ENCODE data around the gene THRSP. TPM values are rescaled to one million over a fixed set of nuclear protein-coding genes. Genes with fewer than 3 reads are reported as not detected.

Gene THRSP
- total and polyA plus RNA-seq, 2 donors (not counting 1 experiment from before 2014, with no cell fraction given) = under 0.01 to 0.19 TPM

- peak overlapping the region; percentile 71 for H3K4me2 ChIP-seq (ENCODE audit: extremely low read depth, insufficient read depth, low read length)
- no peaks in the 10 kb centered on the region for H4K20me1 ChIP-seq (ENCODE audit: control insufficient read depth, extremely low read depth, insufficient read depth, low read length)
- no peak for TF ChIP-seq EZH2 (IDR thresholded peaks at IDR 0.05; ENCODE audit: low read length, missing control alignments)
- TF ChIP-seq, protein P1, sequence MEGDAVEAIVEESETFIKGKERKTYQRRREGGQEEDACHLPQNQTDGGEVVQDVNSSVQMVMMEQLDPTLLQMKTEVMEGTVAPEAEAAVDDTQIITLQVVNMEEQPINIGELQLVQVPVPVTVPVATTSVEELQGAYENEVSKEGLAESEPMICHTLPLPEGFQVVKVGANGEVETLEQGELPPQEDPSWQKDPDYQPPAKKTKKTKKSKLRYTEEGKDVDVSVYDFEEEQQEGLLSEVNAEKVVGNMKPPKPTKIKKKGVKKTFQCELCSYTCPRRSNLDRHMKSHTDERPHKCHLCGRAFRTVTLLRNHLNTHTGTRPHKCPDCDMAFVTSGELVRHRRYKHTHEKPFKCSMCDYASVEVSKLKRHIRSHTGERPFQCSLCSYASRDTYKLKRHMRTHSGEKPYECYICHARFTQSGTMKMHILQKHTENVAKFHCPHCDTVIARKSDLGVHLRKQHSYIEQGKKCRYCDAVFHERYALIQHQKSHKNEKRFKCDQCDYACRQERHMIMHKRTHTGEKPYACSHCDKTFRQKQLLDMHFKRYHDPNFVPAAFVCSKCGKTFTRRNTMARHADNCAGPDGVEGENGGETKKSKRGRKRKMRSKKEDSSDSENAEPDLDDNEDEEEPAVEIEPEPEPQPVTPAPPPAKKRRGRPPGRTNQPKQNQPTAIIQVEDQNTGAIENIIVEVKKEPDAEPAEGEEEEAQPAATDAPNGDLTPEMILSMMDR (conservative IDR thresholded peaks at IDR 0.05 in 1 of 2, IDR thresholded peaks at IDR 0.05 in 1 of 2; ENCODE audit: low read depth in 1 of 2, low read length in 2 of 2) = no peak
- H3K4me3 ChIP-seq (replicated peaks in 1 of 4; ENCODE audit: control extremely low read depth in 1 of 4, insufficient read depth in 1 of 4, low read depth in 3 of 4, low read length in 4 of 4) = peak overlapping the region; percentile 79 to 99 (median 93)
- peak overlapping the region; percentile 83 for H2AFZ ChIP-seq (ENCODE audit: low read length)
- peaks cover 43% of the 10 kb centered on the region for H3K79me2 ChIP-seq (ENCODE audit: control insufficient read depth, insufficient read depth, low read length)
- H3K9me3 ChIP-seq (ENCODE audit: control insufficient read depth, insufficient read depth, low read depth, low read length) = no peaks in the 10 kb centered on the region
- H3K9ac ChIP-seq (ENCODE audit: insufficient read depth, low read length) = peak overlapping the region; percentile 93
- H3K4me1 ChIP-seq (ENCODE audit: control insufficient read depth, extremely low read depth, insufficient read depth, low read length) = peaks cover 2% of the 10 kb centered on the region
- no peaks in the 10 kb centered on the region for H3K36me3 ChIP-seq (ENCODE audit: control insufficient read depth, insufficient read depth, low read length)
- no peak for DNase-seq (ENCODE audit: low read depth in 2 of 2)
- peak overlapping the region; percentile 96 for H3K27ac ChIP-seq (ENCODE audit: insufficient read depth, low read length)
- H3K27me3 ChIP-seq (ENCODE audit: control insufficient read depth, insufficient read depth, low read length) = no peaks in the 10 kb centered on the region
Observed at GRCh38 chr11:78080084-78080817, 16.6 kb downstream of the THRSP start.

DNA sequence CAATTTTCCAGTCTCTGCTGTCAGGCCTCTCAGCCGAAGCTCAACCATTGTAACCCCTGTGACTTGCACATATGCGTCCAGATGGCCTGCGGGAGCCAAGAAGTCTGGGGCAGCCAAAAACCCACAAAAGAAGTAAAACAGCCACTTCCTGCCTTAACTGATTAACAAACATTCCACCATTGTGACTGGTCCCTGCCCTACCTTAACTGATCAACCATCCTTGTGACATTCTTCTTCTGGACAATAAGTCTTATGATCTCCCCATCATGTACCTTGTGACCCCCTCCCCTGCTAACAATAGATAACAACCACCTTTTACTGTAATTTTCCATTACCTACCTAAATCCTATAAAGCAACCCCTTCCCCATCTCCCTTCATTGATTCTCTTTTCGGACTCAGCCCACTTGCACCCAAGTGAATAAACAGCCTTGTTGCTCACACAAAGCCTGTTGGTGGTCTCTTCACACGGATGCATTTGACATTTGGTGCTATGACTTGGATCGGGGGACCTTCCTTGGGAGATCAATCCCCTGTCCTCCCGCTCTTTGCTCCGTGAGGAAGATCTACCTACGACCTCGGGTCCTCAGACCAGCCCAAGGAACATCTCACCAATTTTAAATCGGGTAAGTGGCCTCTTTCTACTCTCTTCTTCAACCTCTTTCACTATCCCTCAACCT, 17.3 kb downstream of the THRSP start:
- peak overlapping the region; percentile 96 for H3K27ac ChIP-seq (ENCODE audit: insufficient read depth, low read length)
- H3K4me3 ChIP-seq (replicated peaks in 1 of 4; ENCODE audit: control extremely low read depth in 1 of 4, insufficient read depth in 1 of 4, low read depth in 3 of 4, low read length in 4 of 4) = peak overlapping the region in 1 of 4 experiments; percentile 89
- H3K4me2 ChIP-seq (ENCODE audit: extremely low read depth, insufficient read depth, low read length) = no peak overlapping the region
- H2AFZ ChIP-seq (ENCODE audit: low read length) = peak overlapping the region; percentile 44
- peaks cover 2% of the 10 kb centered on the region for H3K4me1 ChIP-seq (ENCODE audit: control insufficient read depth, extremely low read depth, insufficient read depth, low read length)
- H3K79me2 ChIP-seq (ENCODE audit: control insufficient read depth, insufficient read depth, low read length) = peaks cover 36% of the 10 kb centered on the region
- H3K27me3 ChIP-seq (ENCODE audit: control insufficient read depth, insufficient read depth, low read length) = no peaks in the 10 kb centered on the region
- H4K20me1 ChIP-seq (ENCODE audit: control insufficient read depth, extremely low read depth, insufficient read depth, low read length) = no peaks in the 10 kb centered on the region
- TF ChIP-seq, protein P1 (conservative IDR thresholded peaks at IDR 0.05 in 1 of 2, IDR thresholded peaks at IDR 0.05 in 1 of 2; ENCODE audit: low read depth in 1 of 2, low read length in 2 of 2) = no peak
- TF ChIP-seq EZH2 (IDR thresholded peaks at IDR 0.05; ENCODE audit: low read length, missing control alignments) = no peak
- H3K36me3 ChIP-seq (ENCODE audit: control insufficient read depth, insufficient read depth, low read length) = no peaks in the 10 kb centered on the region
- DNase-seq (ENCODE audit: low read depth in 2 of 2) = peak; percentile 60 to 98
- no peaks in the 10 kb centered on the region for H3K9me3 ChIP-seq (ENCODE audit: control insufficient read depth, insufficient read depth, low read depth, low read length)
- H3K9ac ChIP-seq (ENCODE audit: insufficient read depth, low read length) = no peak overlapping the region

DNA sequence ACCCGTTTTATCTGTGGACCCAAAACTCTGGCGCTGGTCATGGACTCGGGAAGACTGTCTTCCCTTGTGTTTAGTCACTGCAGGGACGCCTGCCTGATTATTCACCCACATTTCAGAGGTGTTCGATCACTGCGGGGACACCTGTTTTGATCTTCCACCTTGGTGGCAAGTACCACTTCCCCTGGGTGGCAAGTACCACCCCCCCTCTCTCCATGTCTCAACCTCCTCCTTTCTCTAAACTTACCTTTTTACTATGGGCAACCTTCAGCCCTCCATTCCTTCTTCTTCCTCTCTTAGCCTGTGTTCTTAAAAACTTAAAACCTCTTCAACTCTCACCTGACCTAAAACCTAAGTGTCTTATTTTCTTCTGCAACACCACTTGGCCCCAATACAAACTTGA, 17.9 kb downstream of the THRSP start:
- H3K27me3 ChIP-seq (ENCODE audit: control insufficient read depth, insufficient read depth, low read length) = no peaks in the 10 kb centered on the region
- H3K4me3 ChIP-seq (replicated peaks in 1 of 4; ENCODE audit: control extremely low read depth in 1 of 4, insufficient read depth in 1 of 4, low read depth in 3 of 4, low read length in 4 of 4) = no peak overlapping the region
- H3K27ac ChIP-seq (ENCODE audit: insufficient read depth, low read length) = no peak overlapping the region
- no peak overlapping the region for H3K4me2 ChIP-seq (ENCODE audit: extremely low read depth, insufficient read depth, low read length)
- no peaks in the 10 kb centered on the region for H4K20me1 ChIP-seq (ENCODE audit: control insufficient read depth, extremely low read depth, insufficient read depth, low read length)
- no peak overlapping the region for H2AFZ ChIP-seq (ENCODE audit: low read length)
- H3K79me2 ChIP-seq (ENCODE audit: control insufficient read depth, insufficient read depth, low read length) = peaks cover 31% of the 10 kb centered on the region
- no peak for DNase-seq (ENCODE audit: low read depth in 2 of 2)
- no peaks in the 10 kb centered on the region for H3K9me3 ChIP-seq (ENCODE audit: control insufficient read depth, insufficient read depth, low read depth, low read length)
- no peaks in the 10 kb centered on the region for H3K36me3 ChIP-seq (ENCODE audit: control insufficient read depth, insufficient read depth, low read length)
- TF ChIP-seq EZH2 (IDR thresholded peaks at IDR 0.05; ENCODE audit: low read length, missing control alignments) = no peak
- TF ChIP-seq, protein P1 (conservative IDR thresholded peaks at IDR 0.05 in 1 of 2, IDR thresholded peaks at IDR 0.05 in 1 of 2; ENCODE audit: low read depth in 1 of 2, low read length in 2 of 2) = no peak
- no peak overlapping the region for H3K9ac ChIP-seq (ENCODE audit: insufficient read depth, low read length)
- peaks cover 2% of the 10 kb centered on the region for H3K4me1 ChIP-seq (ENCODE audit: control insufficient read depth, extremely low read depth, insufficient read depth, low read length)

All from fibroblast of lung (primary cell).